Measurements from ENCODE around the gene CRLF1.

The CRLF1 gene

DNA sequence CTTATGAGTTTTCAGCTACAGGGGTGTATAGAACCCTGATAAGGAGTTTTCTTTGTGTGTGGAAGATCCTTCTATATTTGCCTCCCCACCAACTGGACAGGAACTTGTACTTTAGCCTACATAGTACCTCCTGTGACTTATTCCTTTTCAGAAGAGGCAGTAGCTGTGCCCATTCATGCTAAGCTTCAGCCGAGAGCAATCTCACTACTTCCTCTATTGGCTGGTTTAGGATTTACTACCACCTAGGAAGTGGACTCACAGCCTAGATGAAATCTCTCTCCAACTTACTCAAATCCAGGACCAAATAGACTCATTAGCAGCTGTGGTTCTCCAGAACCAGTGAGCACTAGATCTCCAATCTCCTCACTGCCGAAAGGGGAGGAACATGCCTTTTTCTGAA, 20.3 kb downstream of the CRLF1 start:
- Histone ChIP-seq H3K27ac (ENCODE audit: low read length) (no peak overlapping the region), H3K27me3 (ENCODE audit: insufficient read depth, low read length, poor library complexity) (no peaks in the 10 kb centered on the region), H3K9ac (ENCODE audit: low read depth, low read length) (no peak overlapping the region), H3K4me2 (ENCODE audit: insufficient read depth, low read length) (no peak overlapping the region), H3K4me1 (ENCODE audit: insufficient read depth, low read length) (peaks cover 37% of the 10 kb centered on the region), H3K36me3 (ENCODE audit: insufficient read depth, low read length) (peaks cover 8% of the 10 kb centered on the region), H3K9me3 (ENCODE audit: insufficient read depth, low read length, severe bottlenecking) (no peaks in the 10 kb centered on the region), H3K79me2 (ENCODE audit: insufficient read depth, low read length) (peaks cover 14% of the 10 kb centered on the region), H3K4me3 (ENCODE audit: low read depth in 1 of 2, low read length in 2 of 2) (no peak overlapping the region), H2AFZ (ENCODE audit: low read depth, low read length) (no peak overlapping the region), H4K20me1 (ENCODE audit: insufficient read depth, low read length) (peaks cover 7% of the 10 kb centered on the region)
- ATAC-seq (ENCODE audit: insufficient read depth, low read depth), result no peak
- no peak for DNase-seq
- no peak for TF ChIP-seq EZH2 (IDR thresholded peaks at IDR 0.05; ENCODE audit: borderline replicate concordance, low read depth, low read length, severe bottlenecking)
- TF ChIP-seq, protein P1, sequence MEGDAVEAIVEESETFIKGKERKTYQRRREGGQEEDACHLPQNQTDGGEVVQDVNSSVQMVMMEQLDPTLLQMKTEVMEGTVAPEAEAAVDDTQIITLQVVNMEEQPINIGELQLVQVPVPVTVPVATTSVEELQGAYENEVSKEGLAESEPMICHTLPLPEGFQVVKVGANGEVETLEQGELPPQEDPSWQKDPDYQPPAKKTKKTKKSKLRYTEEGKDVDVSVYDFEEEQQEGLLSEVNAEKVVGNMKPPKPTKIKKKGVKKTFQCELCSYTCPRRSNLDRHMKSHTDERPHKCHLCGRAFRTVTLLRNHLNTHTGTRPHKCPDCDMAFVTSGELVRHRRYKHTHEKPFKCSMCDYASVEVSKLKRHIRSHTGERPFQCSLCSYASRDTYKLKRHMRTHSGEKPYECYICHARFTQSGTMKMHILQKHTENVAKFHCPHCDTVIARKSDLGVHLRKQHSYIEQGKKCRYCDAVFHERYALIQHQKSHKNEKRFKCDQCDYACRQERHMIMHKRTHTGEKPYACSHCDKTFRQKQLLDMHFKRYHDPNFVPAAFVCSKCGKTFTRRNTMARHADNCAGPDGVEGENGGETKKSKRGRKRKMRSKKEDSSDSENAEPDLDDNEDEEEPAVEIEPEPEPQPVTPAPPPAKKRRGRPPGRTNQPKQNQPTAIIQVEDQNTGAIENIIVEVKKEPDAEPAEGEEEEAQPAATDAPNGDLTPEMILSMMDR (IDR thresholded peaks at IDR 0.05; ENCODE audit: borderline replicate concordance, extremely low read depth, low read length, poor library complexity, severe bottlenecking), result no peak

DNA sequence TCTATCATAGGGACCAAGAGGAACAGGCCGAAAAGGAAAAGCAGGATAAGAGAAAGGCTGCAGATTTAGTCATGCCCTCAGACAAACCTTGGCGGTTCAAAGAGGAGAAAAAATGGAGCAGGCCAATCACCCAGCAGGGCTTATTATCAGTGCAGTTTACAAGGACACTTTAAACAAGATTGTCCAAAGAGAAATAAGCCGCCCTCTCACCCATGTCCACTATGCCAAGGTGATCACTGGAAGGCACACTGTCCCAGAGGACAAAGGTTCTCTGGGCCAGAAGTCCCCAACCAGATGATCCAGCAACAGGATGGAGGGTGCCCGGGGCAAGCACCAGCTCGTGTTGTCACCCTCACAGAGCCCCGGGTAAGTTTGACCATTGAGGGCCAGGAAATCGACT, 26.3 kb downstream of the CRLF1 start:
- Histone ChIP-seq H4K20me1 (ENCODE audit: insufficient read depth, low read length) (no peaks in the 10 kb centered on the region; the same call in 1 of the 2 replicates), H3K9ac (ENCODE audit: low read depth, low read length) (no peak overlapping the region), H3K27me3 (ENCODE audit: insufficient read depth, low read length, poor library complexity) (no peaks in the 10 kb centered on the region), H3K4me1 (ENCODE audit: insufficient read depth, low read length) (peaks cover 1% of the 10 kb centered on the region; the same call in 1 of the 2 replicates), H3K9me3 (ENCODE audit: insufficient read depth, low read length, severe bottlenecking) (no peaks in the 10 kb centered on the region), H3K79me2 (ENCODE audit: insufficient read depth, low read length) (no peaks in the 10 kb centered on the region), H2AFZ (ENCODE audit: low read depth, low read length) (no peak overlapping the region), H3K4me3 (ENCODE audit: low read depth in 1 of 2, low read length in 2 of 2) (no peak overlapping the region), H3K27ac (ENCODE audit: low read length) (no peak overlapping the region), H3K36me3 (ENCODE audit: insufficient read depth, low read length) (peaks cover 11% of the 10 kb centered on the region), H3K4me2 (ENCODE audit: insufficient read depth, low read length) (no peak overlapping the region)
- TF ChIP-seq, protein P1 (IDR thresholded peaks at IDR 0.05; ENCODE audit: borderline replicate concordance, extremely low read depth, low read length, poor library complexity, severe bottlenecking), result no peak
- no peak for TF ChIP-seq EZH2 (IDR thresholded peaks at IDR 0.05; ENCODE audit: borderline replicate concordance, low read depth, low read length, severe bottlenecking)
- DNase-seq, result no peak
- no peak for ATAC-seq (ENCODE audit: insufficient read depth, low read depth)

DNA sequence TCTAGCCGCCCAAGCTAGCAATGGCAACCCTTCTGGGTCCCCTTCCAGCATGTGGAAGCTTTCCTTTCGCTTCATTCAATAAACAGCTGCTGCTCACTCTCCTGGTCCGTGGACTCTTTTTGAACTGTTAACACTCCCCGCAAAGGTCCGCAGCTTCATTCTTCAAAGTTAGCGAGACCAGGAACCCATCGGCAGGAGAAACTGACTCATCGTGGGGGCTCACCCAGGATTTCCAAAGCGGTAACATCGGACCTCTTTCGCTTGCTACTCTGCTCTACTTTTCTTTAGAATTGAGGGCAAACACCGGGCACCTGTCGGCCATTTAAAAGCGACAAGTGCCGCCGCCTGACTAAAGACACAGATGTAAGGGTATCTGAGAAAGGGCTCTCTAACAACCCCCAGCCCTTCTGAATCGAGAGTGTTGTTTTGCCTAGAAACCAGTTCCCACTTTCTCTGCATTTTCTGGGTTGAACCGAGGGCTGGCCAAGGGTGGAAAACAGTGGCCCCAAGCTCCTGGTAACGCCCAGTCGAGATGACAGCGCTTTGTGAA, 29.2 kb downstream of the CRLF1 start:
- H3K36me3 ChIP-seq (ENCODE audit: insufficient read depth, low read length), result peaks cover 40% of the 10 kb centered on the region
- TF ChIP-seq EZH2 (IDR thresholded peaks at IDR 0.05; ENCODE audit: borderline replicate concordance, low read depth, low read length, severe bottlenecking), result no peak
- TF ChIP-seq, protein P1 (IDR thresholded peaks at IDR 0.05; ENCODE audit: borderline replicate concordance, extremely low read depth, low read length, poor library complexity, severe bottlenecking), result no peak
- H3K4me3 ChIP-seq (ENCODE audit: low read depth in 1 of 2, low read length in 2 of 2), result no peak overlapping the region
- no peak overlapping the region for H2AFZ ChIP-seq (ENCODE audit: low read depth, low read length)
- H3K9ac ChIP-seq (ENCODE audit: low read depth, low read length), result no peak overlapping the region
- no peaks in the 10 kb centered on the region for H3K27me3 ChIP-seq (ENCODE audit: insufficient read depth, low read length, poor library complexity)
- H4K20me1 ChIP-seq (ENCODE audit: insufficient read depth, low read length), result peaks cover 26% of the 10 kb centered on the region
- ATAC-seq (ENCODE audit: insufficient read depth, low read depth) (no peak), DNase-seq (no peak)
- H3K27ac ChIP-seq (ENCODE audit: low read length), result no peak overlapping the region
- no peaks in the 10 kb centered on the region for H3K9me3 ChIP-seq (ENCODE audit: insufficient read depth, low read length, severe bottlenecking)
- H3K4me2 ChIP-seq (ENCODE audit: insufficient read depth, low read length), result no peak overlapping the region
- H3K4me1 ChIP-seq (ENCODE audit: insufficient read depth, low read length), result peaks cover 14% of the 10 kb centered on the region
- peaks cover 18% of the 10 kb centered on the region for H3K79me2 ChIP-seq (ENCODE audit: insufficient read depth, low read length)
